ENCODE measurements around the gene GLS.

GLS gene

GRCh38 chr2:190888449-190888848 is 7.8 kb downstream of the GLS start:
- no peak for DNase-seq

- no peak for DNase-seq
Measured at GRCh38 chr2:190889175-190889943, 8.7 kb downstream of the GLS start.

GRCh38 chr2:190891372-190891771 is 10.8 kb downstream of the GLS start:
- DNase-seq = no peak

GRCh38 chr2:190891889-190892288 is 11.3 kb downstream of the GLS start:
- no peak for DNase-seq

GRCh38 chr2:190893157-190893556 is 12.5 kb downstream of the GLS start:
- no peak for DNase-seq

GRCh38 chr2:190896477-190896876 is 15.9 kb downstream of the GLS start:
- DNase-seq = no peak

GRCh38 chr2:190903693-190904450 is 23.3 kb downstream of the GLS start:
- DNase-seq = no peak

GRCh38 chr2:190904640-190905261 is 24.1 kb downstream of the GLS start:
- no peak for DNase-seq

- DNase-seq = no peak
Measured at GRCh38 chr2:190908532-190908931, 27.9 kb downstream of the GLS start.

- DNase-seq = no peak
Measured at GRCh38 chr2:190909680-190910079, 29.1 kb downstream of the GLS start.

- DNase-seq = no peak
Measured at GRCh38 chr2:190910341-190911136, 29.9 kb downstream of the GLS start.

- DNase-seq = no peak
Measured at GRCh38 chr2:190911813-190912212, 31.2 kb downstream of the GLS start.

GRCh38 chr2:190912726-190913125 is 32.1 kb downstream of the GLS start:
- DNase-seq = no peak

- DNase-seq = no peak
Measured at GRCh38 chr2:190913725-190914124, 33.1 kb downstream of the GLS start.

- DNase-seq = peak in 3 of 6 experiments; percentile 10 to 41 (median 38)
Measured at GRCh38 chr2:190916829-190917228, 36.2 kb downstream of the GLS start.

GRCh38 chr2:190920085-190920484 is 39.5 kb downstream of the GLS start:
- DNase-seq = no peak

GRCh38 chr2:190922376-190922775 is 41.8 kb downstream of the GLS start:
- DNase-seq = no peak

GRCh38 chr2:190927301-190927700 is 46.7 kb downstream of the GLS start:
- no peak for DNase-seq

- no peak for DNase-seq
Measured at GRCh38 chr2:190929919-190930318, 49.3 kb downstream of the GLS start.

- DNase-seq = no peak
Measured at GRCh38 chr2:190930411-190930810, 49.8 kb downstream of the GLS start.

GRCh38 chr2:190932514-190932913 is 51.9 kb downstream of the GLS start:
- DNase-seq = no peak

- no peak for DNase-seq
Measured at GRCh38 chr2:190933361-190933760, 52.7 kb downstream of the GLS start.

GRCh38 chr2:190935054-190935453 is 54.4 kb downstream of the GLS start:
- DNase-seq = no peak
